Loucy (cell line): ENCODE measurements around the gene LRP3.
"Not testable (repeated sequence)": the region's sequence is repeated elsewhere in the genome, so short reads cannot be mapped to it uniquely, and the experiment has no call there.

Experiments
- H2AFZ ChIP-seq: fragments of 200-600 bp; sonication (generic); 2 replicates; pipeline ENCODE4 v1.6.0; 2016; ENCODE audit warnings: antibody characterized with exemption, mild to moderate bottlenecking, low read length, moderate library complexity
- H3F3A ChIP-seq: fragments of 200-600 bp; 2 replicates; pipeline ENCODE4 v1.6.0; 2016; ENCODE audit warnings: antibody characterized with exemption, low read depth, mild to moderate bottlenecking
- H3K27me3 ChIP-seq: fragments of 200-600 bp; sonication (generic); 2 replicates; pipeline ENCODE4 v1.6.1; 2014; ENCODE audit warnings: low read length, mild to moderate bottlenecking; ENCODE audit not compliant: insufficient read depth, poor library complexity, severe bottlenecking
- H3K36me3 ChIP-seq: fragments of 200-600 bp; sonication (generic); 2 replicates; pipeline ENCODE4 v1.6.1; 2016; ENCODE audit warnings: low read length; ENCODE audit not compliant: insufficient read depth
- H3K4me1 ChIP-seq: fragments of 200-600 bp; sonication (generic); 2 replicates; pipeline ENCODE4 v1.5.1; 2014; ENCODE audit warnings: low read length, mild to moderate bottlenecking; ENCODE audit not compliant: insufficient read depth, poor library complexity, severe bottlenecking
- H3K4me2 ChIP-seq: fragments of 200-600 bp; sonication (generic); 2 replicates; pipeline ENCODE4 v1.6.0; 2014; ENCODE audit warnings: antibody characterized with exemption, low read length, low read depth, mild to moderate bottlenecking; ENCODE audit not compliant: poor library complexity, severe bottlenecking
- H3K4me3 ChIP-seq: fragments of 200-600 bp; sonication (generic); 2 replicates; pipeline ENCODE4 v1.5.1; 2014; ENCODE audit warnings: low read length, mild to moderate bottlenecking, mixed read lengths; ENCODE audit not compliant: poor library complexity, severe bottlenecking
- H3K79me2 ChIP-seq: fragments of 200-600 bp; sonication (generic); 2 replicates; pipeline ENCODE4 v1.6.1; 2014; ENCODE audit warnings: low read length; ENCODE audit not compliant: insufficient read depth
- H3K9ac ChIP-seq: fragments of 200-600 bp; sonication (generic); 2 replicates; pipeline ENCODE4 v1.6.0; 2014; ENCODE audit warnings: mild to moderate bottlenecking, low read depth, low read length, moderate library complexity; ENCODE audit not compliant: poor library complexity, severe bottlenecking
- H3K9me2 ChIP-seq: fragments of 200-600 bp; sonication (generic); replicated peaks from 2 replicates; pipeline ENCODE4 v1.6.1; 2016; ENCODE audit warnings: low read depth, low read length, mixed read lengths
- H3K9me3 ChIP-seq: fragments of 200-600 bp; sonication (generic); 2 replicates; pipeline ENCODE4 v1.6.1; 2014; ENCODE audit warnings: mild to moderate bottlenecking, antibody characterized with exemption, low read length, low read depth; ENCODE audit not compliant: insufficient read depth
- H4K20me1 ChIP-seq: fragments of 200-600 bp; sonication (generic); 2 replicates; pipeline ENCODE4 v1.6.0; 2014; ENCODE audit warnings: antibody characterized with exemption, low read length, mild to moderate bottlenecking; ENCODE audit not compliant: insufficient read depth, poor library complexity, severe bottlenecking
- CTCF ChIP-seq: fragments of 200-600 bp; sonication (generic); conservative IDR thresholded peaks from 2 replicates; pipeline ENCODE4 v1.5.1; 2014; ENCODE audit warnings: mild to moderate bottlenecking, antibody characterized with exemption, low read length
- EZH2phosphoT487 ChIP-seq: fragments of 200-600 bp; IDR thresholded peaks from 2 replicates; pipeline ENCODE4 v1.6.1; 2018; ENCODE audit warnings: antibody characterized with exemption, mild to moderate bottlenecking, moderate library complexity, borderline replicate concordance

LRP3 gene

GRCh38 chr19:33150852-33151518 is 43.1 kb upstream of the LRP3 start:
- H3K4me2 ChIP-seq: no peak overlapping the region

GRCh38 chr19:33152176-33152575 is 42.0 kb upstream of the LRP3 start:
- no peaks in the 10 kb centered on the region for H3K9me3 ChIP-seq
- no peaks in the 10 kb centered on the region for H3K4me1 ChIP-seq
- H3K9me2 ChIP-seq: no peaks in the 10 kb centered on the region
- TF ChIP-seq CTCF: no peak
- no peak for TF ChIP-seq EZH2phosphoT487
- no peak overlapping the region for H2AFZ ChIP-seq
- no peak overlapping the region for H3K4me2 ChIP-seq
- no peaks in the 10 kb centered on the region for H4K20me1 ChIP-seq
- no peak overlapping the region for H3K4me3 ChIP-seq
- no peaks in the 10 kb centered on the region for H3K27me3 ChIP-seq
- H3F3A ChIP-seq: no peaks in the 10 kb centered on the region
- no peaks in the 10 kb centered on the region for H3K79me2 ChIP-seq
- H3K9ac ChIP-seq: no peak overlapping the region
- H3K36me3 ChIP-seq: no peaks in the 10 kb centered on the region

More at GRCh38 chr19:33150852-33151518, 43.1 kb upstream of the LRP3 start:
- Histone ChIP-seq H3K9me3 (no peaks in the 10 kb centered on the region), H2AFZ (no peak overlapping the region), H3K27me3 (no peaks in the 10 kb centered on the region), H3F3A (no peaks in the 10 kb centered on the region), H3K9ac (no peak overlapping the region), H3K9me2 (no peaks in the 10 kb centered on the region), H3K36me3 (no peaks in the 10 kb centered on the region), H3K79me2 (no peaks in the 10 kb centered on the region), H4K20me1 (no peaks in the 10 kb centered on the region), H3K4me3 (no peak overlapping the region), H3K4me1 (peaks cover 4% of the 10 kb centered on the region)
- TF ChIP-seq CTCF (no peak), EZH2phosphoT487 (no peak)

GRCh38 chr19:33152625-33153024 is 41.5 kb upstream of the LRP3 start:
- not testable (repeated sequence) for H3K27me3 ChIP-seq, H3K4me3 ChIP-seq, H2AFZ ChIP-seq, H3F3A ChIP-seq, H4K20me1 ChIP-seq, H3K9me2 ChIP-seq, H3K9ac ChIP-seq, H3K79me2 ChIP-seq, H3K9me3 ChIP-seq, H3K4me2 ChIP-seq, H3K36me3 ChIP-seq, H3K4me1 ChIP-seq

- H2AFZ ChIP-seq, H3K79me2 ChIP-seq, H3K9me2 ChIP-seq, H3K27me3 ChIP-seq, H3K4me2 ChIP-seq, H3K4me3 ChIP-seq, H3K9me3 ChIP-seq, H3K9ac ChIP-seq, H3F3A ChIP-seq, H4K20me1 ChIP-seq, H3K36me3 ChIP-seq: not testable (repeated sequence)
- peaks cover 12% of the 10 kb centered on the region for H3K4me1 ChIP-seq
Measured at GRCh38 chr19:33154313-33154712, 39.8 kb upstream of the LRP3 start.
